Nephron progenitor cell (in vitro differentiated cells): Measurements from ENCODE around the gene INPP5D.

Source experiments
- DNase-seq: peaks from one replicate; pipeline ENCODE4 v3.0.0; 2021
- H3K27ac Mint-ChIP-seq: 2 replicates; pipeline ENCODE4 v1.8.0; 2021; ENCODE audit warnings: mild to moderate bottlenecking, moderate library complexity, mixed read lengths
- H3K27me3 Mint-ChIP-seq: 2 replicates; pipeline ENCODE4 v1.8.0; 2021; ENCODE audit warnings: mild to moderate bottlenecking, low read depth, mixed read lengths; ENCODE audit not compliant: poor library complexity
- H3K36me3 Mint-ChIP-seq: 2 replicates; pipeline ENCODE4 v1.8.0; 2021; ENCODE audit warnings: low read depth, mixed read lengths
- H3K4me1 Mint-ChIP-seq: 2 replicates; pipeline ENCODE4 v1.8.0; 2021; ENCODE audit warnings: mixed read lengths
- H3K4me3 Mint-ChIP-seq: 2 replicates; pipeline ENCODE4 v1.8.0; 2021; ENCODE audit warnings: mild to moderate bottlenecking, moderate library complexity, mixed read lengths
- H3K9me3 Mint-ChIP-seq: 2 replicates; pipeline ENCODE4 v1.8.0; 2021; ENCODE audit warnings: mild to moderate bottlenecking, moderate library complexity, mixed read lengths
- TF ChIP-seq, protein P1 (sequence below): fragments of 200-600 bp; sonication (generic); IDR thresholded peaks from 2 replicates; pipeline ENCODE4 v1.5.0; 2021; ENCODE audit warnings: antibody characterized with exemption

Gene INPP5D

DNA sequence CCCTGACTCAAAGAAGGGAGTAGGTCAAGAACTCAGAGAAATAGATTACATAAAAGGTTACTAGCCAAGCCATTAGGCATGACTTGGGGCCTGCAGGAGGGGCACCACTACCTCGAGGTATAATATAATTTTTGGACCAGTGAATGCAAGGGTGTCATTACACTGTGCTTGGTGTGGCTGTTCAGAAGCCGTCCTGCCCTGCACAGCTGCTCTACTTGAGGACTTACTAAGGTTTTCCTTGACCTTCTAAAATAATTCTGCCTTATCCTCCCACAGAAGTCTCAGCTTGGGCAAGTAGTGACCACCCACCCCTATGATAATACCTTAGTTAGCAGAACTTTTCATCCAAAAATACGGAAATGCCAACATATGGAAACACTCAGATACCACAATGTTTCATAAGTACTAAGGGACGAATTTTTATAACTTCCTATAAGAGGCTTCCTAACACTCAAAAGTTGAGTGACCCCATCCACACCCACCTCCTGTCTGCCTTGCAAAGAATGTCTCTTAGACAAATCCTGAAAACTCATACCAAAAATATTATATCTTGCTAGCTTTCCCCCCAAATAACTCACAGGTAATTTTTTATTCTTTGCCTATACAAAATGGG is 173.6 kb downstream of the INPP5D start:
- Mint-ChIP-seq H3K27ac (no peak overlapping the region), H3K4me3 (no peak overlapping the region), H3K27me3 (peaks cover 12% of the 10 kb centered on the region), H3K36me3 (no peaks in the 10 kb centered on the region), H3K4me1 (no peaks in the 10 kb centered on the region), H3K9me3 (peaks cover 5% of the 10 kb centered on the region)
- TF ChIP-seq, protein P1, sequence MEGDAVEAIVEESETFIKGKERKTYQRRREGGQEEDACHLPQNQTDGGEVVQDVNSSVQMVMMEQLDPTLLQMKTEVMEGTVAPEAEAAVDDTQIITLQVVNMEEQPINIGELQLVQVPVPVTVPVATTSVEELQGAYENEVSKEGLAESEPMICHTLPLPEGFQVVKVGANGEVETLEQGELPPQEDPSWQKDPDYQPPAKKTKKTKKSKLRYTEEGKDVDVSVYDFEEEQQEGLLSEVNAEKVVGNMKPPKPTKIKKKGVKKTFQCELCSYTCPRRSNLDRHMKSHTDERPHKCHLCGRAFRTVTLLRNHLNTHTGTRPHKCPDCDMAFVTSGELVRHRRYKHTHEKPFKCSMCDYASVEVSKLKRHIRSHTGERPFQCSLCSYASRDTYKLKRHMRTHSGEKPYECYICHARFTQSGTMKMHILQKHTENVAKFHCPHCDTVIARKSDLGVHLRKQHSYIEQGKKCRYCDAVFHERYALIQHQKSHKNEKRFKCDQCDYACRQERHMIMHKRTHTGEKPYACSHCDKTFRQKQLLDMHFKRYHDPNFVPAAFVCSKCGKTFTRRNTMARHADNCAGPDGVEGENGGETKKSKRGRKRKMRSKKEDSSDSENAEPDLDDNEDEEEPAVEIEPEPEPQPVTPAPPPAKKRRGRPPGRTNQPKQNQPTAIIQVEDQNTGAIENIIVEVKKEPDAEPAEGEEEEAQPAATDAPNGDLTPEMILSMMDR, result no peak
- DNase-seq, result no peak

GRCh38 chr2:233234264-233234663 is 174.1 kb downstream of the INPP5D start:
- no peak overlapping the region for H3K27ac Mint-ChIP-seq
- TF ChIP-seq, protein P1, result no peak
- H3K36me3 Mint-ChIP-seq, result no peaks in the 10 kb centered on the region
- H3K4me1 Mint-ChIP-seq, result no peaks in the 10 kb centered on the region
- no peak overlapping the region for H3K4me3 Mint-ChIP-seq
- H3K27me3 Mint-ChIP-seq, result peaks cover 15% of the 10 kb centered on the region
- no peak for DNase-seq
- H3K9me3 Mint-ChIP-seq, result peaks cover 5% of the 10 kb centered on the region

DNA sequence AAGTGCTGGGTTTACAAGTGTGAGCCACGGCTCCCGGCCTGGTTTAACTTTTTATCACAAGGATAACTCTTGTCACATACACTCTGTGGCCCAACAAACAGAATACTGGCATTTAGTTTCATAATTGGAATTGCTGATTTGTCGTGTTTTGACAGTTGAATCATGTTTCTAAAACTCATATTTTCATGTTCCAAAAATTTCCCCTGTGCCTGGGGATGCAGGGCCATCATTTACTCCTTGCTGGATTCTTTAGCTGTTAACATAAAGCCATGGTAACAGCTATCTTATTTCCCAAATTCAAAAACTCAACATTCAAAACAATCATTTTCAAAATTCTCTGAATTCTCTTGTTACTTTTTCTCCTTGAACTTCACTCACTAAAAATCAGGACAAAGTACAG is 174.9 kb downstream of the INPP5D start:
- Mint-ChIP-seq H3K36me3 (no peaks in the 10 kb centered on the region), H3K27ac (no peak overlapping the region), H3K4me1 (no peaks in the 10 kb centered on the region), H3K27me3 (peaks cover 16% of the 10 kb centered on the region), H3K4me3 (no peak overlapping the region), H3K9me3 (peaks cover 8% of the 10 kb centered on the region)
- DNase-seq, result no peak
- TF ChIP-seq, protein P1, result no peak

DNA sequence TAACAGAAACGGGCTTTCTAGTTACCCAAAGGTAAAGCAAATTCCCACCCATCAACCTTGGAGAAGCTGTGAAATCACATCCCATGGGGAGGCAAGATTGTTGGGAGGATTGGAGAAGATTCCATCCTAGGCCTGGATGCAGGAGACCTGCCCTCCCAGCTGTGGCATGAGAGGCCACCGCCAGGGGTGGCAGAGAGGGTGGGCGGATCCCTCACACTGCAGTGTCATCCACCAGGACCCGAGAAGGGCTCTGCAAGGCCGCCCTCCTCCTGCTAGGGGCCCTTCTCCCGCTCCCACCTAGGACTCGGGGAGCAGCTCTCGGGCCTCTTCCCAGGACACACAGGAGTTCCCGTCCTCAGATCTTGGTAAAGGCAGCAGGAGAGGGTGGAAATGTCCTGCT is 175.8 kb downstream of the INPP5D start:
- TF ChIP-seq, protein P1, result no peak
- no peak overlapping the region for H3K4me3 Mint-ChIP-seq
- no peak for DNase-seq

DNA sequence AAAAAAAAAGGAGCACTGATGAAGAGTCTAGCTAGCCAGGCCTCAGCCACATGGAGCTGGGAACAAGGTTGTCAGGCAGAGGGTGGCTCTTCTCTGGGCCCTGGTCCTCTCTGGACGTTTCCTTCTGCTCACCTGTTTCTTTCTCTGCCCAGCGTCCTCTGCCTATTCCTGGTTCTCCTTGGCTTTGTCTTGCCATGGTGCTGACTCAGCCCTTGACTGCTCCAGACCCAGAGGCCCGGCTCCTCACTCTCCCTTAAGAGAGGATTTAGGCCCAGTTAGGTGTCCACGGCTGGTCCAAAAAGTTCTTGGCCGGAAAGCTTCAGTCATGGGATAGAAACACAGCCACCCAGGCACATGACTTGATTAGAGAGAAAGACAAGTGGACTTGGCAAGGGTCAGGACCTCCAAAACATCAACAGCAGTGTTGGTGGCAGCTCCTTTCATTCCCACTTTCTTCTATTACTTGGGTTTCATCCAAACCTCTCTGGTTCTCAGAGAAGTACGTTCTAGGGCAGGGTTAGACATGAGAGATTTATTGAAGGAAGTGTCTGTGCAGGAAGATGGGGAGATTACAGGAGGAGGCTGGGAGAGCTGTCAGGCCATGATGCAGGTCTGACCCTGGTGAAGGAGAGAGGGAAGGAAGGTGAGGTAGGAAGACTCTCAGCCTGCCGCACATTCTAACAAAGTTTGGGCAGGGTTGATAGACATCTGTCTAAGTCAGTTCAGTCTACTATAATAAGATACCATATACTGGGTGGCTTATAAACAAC is 176.9 kb downstream of the INPP5D start:
- DNase-seq, result no peak
- H3K4me1 Mint-ChIP-seq, result no peaks in the 10 kb centered on the region
- H3K4me3 Mint-ChIP-seq, result no peak overlapping the region
- H3K9me3 Mint-ChIP-seq, result peaks cover 8% of the 10 kb centered on the region
- H3K27me3 Mint-ChIP-seq, result peaks cover 16% of the 10 kb centered on the region
- no peaks in the 10 kb centered on the region for H3K36me3 Mint-ChIP-seq
- H3K27ac Mint-ChIP-seq, result no peak overlapping the region
- TF ChIP-seq, protein P1, result no peak

More for the DNA sequence above, 175.8 kb downstream of the INPP5D start:
- no peak overlapping the region for H3K27ac Mint-ChIP-seq
- no peaks in the 10 kb centered on the region for H3K4me1 Mint-ChIP-seq
- H3K9me3 Mint-ChIP-seq, result peaks cover 8% of the 10 kb centered on the region
- peaks cover 12% of the 10 kb centered on the region for H3K27me3 Mint-ChIP-seq
- no peaks in the 10 kb centered on the region for H3K36me3 Mint-ChIP-seq
